GM19395 (cell line): ENCODE results near the gene RRP9.
"Not testable (repeated sequence)": the region's sequence is repeated elsewhere in the genome, so short reads cannot be mapped to it uniquely, and the experiment has no call there.

Experiments
- ATAC-seq: cut with Tn5 transposase; IDR thresholded peaks from one replicate; pipeline ENCODE4 v1.9.1; 2021; ENCODE audit warnings: mild to moderate bottlenecking, moderate library complexity; ENCODE audit not compliant: unreplicated experiment

Gene RRP9, protein sequence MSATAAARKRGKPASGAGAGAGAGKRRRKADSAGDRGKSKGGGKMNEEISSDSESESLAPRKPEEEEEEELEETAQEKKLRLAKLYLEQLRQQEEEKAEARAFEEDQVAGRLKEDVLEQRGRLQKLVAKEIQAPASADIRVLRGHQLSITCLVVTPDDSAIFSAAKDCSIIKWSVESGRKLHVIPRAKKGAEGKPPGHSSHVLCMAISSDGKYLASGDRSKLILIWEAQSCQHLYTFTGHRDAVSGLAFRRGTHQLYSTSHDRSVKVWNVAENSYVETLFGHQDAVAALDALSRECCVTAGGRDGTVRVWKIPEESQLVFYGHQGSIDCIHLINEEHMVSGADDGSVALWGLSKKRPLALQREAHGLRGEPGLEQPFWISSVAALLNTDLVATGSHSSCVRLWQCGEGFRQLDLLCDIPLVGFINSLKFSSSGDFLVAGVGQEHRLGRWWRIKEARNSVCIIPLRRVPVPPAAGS

DNA sequence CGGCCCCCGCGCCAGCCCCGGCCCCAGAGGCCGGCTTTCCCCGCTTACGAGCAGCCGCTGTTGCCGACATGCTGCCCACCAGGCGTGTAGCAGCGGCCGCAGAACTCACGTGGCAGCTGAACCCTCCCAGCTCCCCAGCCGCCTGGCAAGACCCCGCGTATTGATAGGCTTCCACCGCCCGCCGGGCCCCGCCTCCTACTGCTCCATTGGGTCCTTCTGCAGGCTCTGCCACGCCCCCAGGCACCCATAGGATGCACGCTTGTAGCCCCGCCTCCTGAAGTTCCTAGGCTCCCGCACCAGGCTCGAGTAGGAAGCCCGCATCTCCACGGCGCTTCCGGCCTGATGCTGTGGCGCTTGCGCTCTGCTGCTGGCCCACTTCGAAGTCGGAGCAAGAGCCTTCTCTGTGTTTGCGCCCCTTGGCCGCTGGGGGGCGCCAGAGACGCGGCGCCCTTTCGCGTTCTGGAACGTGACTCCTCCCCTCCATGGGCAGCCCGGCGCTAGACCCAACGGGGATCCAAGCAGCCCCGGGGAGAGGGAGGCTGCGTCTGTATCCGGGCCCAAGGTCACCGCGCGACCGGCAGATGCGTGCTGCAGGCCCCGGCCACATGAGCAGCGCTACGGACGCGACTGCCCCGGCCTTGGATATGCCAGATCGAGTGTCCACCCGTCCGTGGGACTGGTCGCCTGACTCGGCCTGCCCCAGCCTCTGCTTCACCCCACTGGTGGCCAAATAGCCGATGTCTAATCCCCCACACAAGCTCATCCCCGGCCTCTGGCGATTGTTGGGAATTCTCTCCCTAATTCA lies at the start of gene RRP9, which contains the start of gene PARP3:
Gene RRP9 (minus strand): TSS at position 107 of the 805 bp plus-strand sequence. CDS start 37 bp downstream, at position 70.
Gene PARP3 (plus strand): TSS at position 566 of the 805 bp plus-strand sequence. CDS start 993 bp downstream, outside the sequence.
- peak; percentile 90 for ATAC-seq

GRCh38 chr3:51990501-51990971 lies 48.8 kb upstream of the RRP9 start:
- ATAC-seq = not testable (repeated sequence)

DNA sequence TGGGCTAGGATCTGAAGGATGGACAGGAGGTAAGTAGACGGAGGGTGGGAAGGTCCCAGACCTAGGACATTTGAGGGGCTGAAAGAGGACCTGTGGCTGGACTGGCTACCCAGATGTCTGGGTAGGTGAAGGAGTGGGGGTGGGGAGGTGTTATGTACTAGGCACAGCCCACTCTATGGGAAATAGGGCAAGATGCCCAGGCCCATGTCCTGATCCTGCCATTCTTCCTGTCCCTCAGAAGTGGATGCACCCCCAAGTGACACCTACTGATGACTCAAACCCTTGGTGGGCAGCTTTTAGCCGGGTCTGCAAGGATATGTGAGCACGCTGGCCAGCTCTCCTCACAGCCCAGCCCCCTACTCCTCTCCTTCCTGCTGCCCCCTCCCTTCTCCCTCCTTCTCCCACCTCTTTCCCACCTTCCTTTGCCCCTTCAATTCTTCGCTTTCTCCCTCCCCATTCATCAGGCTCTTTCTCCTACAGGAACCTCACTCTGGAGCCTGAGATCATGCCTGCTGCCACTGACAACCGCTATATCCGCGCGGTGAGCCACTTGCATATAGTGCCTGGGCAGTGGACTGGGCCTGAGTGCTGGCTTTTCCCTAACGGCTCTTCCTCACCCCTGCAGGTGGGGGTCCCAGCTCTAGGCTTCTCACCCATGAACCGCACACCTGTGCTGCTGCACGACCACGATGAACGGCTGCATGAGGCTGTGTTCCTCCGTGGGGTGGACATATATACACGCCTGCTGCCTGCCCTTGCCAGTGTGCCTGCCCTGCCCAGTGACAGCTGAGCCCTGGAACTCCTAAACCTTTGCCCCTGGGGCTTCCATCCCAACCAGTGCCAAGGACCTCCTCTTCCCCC lies 46.8 kb upstream of the RRP9 start:
- no peak for ATAC-seq

- ATAC-seq = no peak
These were observed 45.9 kb upstream of the RRP9 start for GRCh38 chr3:51987568-51987967.

DNA sequence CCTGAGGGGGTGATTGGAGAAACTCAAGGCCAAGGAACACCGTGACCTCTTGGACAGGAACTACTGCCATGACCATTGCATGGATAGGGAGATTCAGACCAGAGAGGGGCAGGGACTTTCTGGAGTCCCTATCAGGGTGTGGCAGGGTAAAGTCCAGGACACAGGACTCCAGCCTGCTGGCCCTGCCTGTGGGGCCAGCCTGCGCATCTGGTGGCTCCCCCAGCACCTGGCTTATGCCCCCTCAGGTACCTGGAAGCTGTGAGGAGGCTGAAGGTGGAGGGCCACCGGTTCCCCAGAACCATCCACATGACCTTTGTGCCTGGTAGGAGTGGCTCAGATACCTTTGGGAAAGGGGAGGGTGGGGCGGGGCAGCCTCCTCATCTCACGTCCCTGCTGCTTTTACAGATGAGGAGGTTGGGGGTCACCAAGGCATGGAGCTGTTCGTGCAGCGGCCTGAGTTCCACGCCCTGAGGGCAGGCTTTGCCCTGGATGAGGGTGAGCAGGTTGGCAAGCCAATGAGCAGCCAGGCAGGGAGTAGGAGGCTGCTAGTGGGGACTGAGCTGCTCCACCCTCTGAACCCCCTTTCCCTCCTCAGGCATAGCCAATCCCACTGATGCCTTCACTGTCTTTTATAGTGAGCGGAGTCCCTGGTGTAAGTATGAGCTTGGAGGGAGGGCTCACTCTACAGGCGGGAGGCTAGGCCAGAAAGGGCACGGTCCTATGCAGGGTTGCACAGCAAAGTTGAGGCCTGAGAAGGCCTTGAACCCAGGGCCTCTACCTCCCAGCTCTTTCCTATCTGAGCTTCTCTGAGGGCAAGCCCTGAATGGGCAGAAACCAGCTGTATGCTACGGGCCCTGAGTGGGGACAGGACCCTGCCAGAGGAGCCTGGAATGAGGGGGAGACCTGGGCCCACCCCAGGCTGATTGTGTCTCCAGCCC lies 44.6 kb upstream of the RRP9 start:
- ATAC-seq = no peak

DNA sequence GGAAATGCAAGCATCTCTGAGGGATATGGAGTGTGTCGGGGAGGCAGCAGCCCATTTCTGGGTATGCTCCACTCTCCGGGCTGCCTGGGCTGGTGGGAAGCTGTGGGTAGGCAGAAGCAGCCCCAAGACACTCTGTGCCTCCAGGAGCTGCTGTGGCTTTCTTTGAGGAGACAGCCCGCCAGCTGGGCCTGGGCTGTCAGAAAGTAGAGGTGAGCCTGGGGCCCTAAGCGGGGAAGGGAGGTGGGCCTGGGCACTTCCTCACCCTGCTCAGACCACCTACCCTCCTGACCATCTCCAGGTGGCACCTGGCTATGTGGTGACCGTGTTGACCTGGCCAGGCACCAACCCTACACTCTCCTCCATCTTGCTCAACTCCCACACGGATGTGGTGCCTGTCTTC lies 43.4 kb upstream of the RRP9 start:
- ATAC-seq = no peak

DNA sequence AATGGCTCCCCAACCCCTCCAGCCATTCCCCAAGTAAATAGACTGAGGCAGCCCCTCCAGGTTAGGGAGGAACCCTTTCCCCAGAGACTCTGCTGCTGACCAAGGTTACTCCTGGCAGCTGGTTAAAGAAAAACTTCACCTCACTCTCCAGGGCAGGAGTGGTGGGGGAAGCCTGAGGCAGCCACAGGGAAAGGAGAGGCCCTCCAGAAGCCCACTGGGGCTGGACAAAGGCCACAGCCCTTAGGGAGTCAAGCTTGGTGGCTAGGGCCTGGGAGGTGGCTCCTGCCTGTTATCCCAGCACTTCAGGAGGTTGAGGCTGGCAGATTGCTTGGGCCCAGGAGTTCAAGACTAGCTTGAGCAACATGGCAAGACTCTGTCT lies 42.6 kb upstream of the RRP9 start:
- ATAC-seq = no peak

- ATAC-seq = no peak
These were observed 42.0 kb upstream of the RRP9 start for GRCh38 chr3:51983578-51984268.

- ATAC-seq = peak; percentile 79
These were observed 41.3 kb upstream of the RRP9 start, which contains the start of gene ACY1 for GRCh38 chr3:51982838-51983577. ACY1 (plus strand) TSS chr3:51983535; CDS start chr3:51984065, 530 bp downstream.

DNA sequence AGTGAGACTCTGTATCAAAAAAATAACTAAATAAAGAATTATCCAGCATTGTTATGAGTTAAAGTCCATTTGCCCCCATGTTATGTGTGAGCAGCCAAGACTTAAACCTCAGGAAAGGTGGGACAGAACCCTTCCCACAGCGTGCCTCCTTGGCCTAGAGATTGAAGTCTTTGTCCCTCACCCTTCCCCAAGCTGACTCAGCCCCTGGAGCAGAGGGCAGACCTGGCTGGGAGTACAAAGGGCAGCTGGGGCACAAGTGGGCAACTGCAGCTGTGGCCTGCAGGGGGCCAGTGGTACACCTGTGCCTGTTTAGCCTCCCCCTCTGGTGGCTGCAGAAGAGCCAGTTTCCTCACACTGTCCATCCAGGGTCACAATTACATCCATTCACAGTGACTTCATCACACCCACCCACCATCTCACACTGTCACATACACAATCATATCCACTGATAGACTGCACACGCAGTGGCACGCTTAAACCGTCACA lies 40.7 kb upstream of the RRP9 start:
- ATAC-seq = peak; percentile 54

GRCh38 chr3:51980253-51980652 lies 38.5 kb upstream of the RRP9 start:
- no peak for ATAC-seq

GRCh38 chr3:51978143-51978502 lies 36.4 kb upstream of the RRP9 start:
- ATAC-seq = no peak

DNA sequence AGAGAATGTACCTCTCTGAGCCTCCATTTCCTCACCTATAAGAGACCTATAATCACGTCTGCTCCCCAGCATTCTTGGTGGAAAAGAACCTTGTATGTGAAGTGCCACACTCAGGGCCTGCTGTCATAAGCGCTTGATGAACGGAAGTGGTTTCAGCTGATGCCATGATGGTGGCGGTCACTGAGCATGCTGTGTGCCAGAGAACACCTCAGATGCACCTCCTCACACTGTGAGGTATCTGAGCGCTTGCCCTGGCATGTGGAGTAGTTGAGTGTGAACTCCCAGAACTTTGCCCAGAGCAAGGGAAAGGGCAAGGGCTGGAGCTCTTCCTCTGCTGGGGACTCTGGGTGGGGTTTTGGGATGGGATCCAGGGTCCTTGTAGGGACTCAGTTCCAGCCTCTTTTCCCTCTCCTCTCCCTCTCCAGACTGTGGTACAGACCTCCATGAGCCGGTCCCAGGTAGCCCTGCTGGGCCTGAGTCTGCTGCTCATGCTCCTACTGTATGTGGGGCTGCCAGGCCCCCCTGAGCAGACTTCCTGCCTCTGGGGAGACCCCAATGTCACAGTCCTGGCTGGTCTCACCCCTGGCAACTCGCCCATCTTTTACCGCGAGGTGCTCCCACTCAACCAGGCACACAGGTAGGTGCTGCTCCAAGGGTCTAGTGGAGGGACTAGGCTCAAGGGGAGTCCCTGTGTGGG lies 35.9 kb upstream of the RRP9 start:
- no peak for ATAC-seq

GRCh38 chr3:51975852-51976549 lies 34.3 kb upstream of the RRP9 start:
- ATAC-seq = no peak

- peak; percentile 56 for ATAC-seq
These were observed 33.5 kb upstream of the RRP9 start, which contains the start of gene ABHD14A for GRCh38 chr3:51974963-51975851. ABHD14A (plus strand) TSS chr3:51975064; CDS start chr3:51975136, 72 bp downstream.
